ENCODE results near the gene GAMT. TPM values are rescaled to one million over a fixed set of nuclear protein-coding genes. Genes with fewer than 3 reads are reported as not detected.

GAMT gene
- total RNA-seq, 1 donor, result 23.3 TPM

GRCh38 chr19:1394252-1395193 lies 6.8 kb downstream of the GAMT start:
- H3K4me3 ChIP-seq (ENCODE audit: low read depth, low read length), result no peak overlapping the region
- TF ChIP-seq CTCF (IDR thresholded peaks at IDR 0.05; ENCODE audit: insufficient read depth, low read depth, low read length), result no peak
- no peak for DNase-seq (ENCODE audit: low read depth)

GRCh38 chr19:1393841-1394240 lies 7.5 kb downstream of the GAMT start:
- DNase-seq (ENCODE audit: low read depth), result no peak
- H3K4me3 ChIP-seq (ENCODE audit: low read depth, low read length), result no peak overlapping the region
- TF ChIP-seq CTCF (IDR thresholded peaks at IDR 0.05; ENCODE audit: insufficient read depth, low read depth, low read length), result no peak

DNA sequence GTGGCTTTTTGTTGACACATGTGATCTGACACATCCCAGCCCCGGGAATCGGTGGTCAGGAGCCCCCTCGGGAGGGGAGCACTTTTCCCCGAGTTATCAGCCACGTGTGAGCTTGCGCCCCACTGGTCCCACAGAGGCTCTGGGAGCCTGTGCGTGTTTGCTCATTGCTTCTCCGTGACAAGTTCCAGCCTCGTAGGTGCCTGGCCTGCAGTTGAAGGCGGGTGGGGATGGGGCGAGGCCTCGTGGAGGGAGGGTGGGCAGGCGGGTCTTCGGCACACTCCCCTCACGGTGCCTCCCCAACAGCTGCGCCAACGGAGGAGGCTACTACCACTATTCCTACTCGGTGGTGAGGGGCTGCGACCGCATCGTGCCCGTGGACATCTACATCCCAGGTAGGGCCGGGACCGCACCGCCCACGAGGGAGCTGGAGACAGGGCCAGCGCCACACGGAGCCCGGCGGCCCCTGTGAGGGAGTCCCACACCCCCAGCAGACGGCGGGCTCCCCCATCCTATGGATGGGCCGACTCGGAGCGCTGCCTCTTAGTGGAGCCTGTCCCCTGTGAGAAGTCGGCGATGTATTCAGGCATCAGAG lies 8.3 kb downstream of the GAMT start:
- DNase-seq (ENCODE audit: low read depth), result no peak
- no peak for TF ChIP-seq CTCF (IDR thresholded peaks at IDR 0.05; ENCODE audit: insufficient read depth, low read depth, low read length)

DNA sequence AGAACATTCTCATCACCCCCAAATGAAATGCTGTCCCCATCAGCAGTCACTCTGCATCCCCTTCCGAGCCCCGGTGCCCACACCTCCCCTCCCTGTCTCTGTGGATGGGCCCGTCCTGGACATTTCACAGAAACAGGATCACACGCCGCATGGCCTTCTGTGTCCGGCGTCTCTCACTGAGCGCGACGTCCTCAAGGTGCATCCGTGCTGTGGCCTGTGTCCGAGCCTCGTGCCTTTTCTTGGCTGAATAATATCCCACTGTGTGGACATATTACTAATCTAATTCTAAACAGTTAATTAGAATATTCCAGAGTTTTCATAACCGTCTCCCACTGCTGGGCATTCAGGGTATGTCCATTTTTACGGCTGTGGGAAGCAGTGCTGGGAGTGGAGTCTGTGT lies 8.9 kb downstream of the GAMT start:
- no peak for TF ChIP-seq CTCF (IDR thresholded peaks at IDR 0.05; ENCODE audit: insufficient read depth, low read depth, low read length)
- no peak overlapping the region for H3K4me3 ChIP-seq (ENCODE audit: low read depth, low read length)
- no peak for DNase-seq (ENCODE audit: low read depth)

More for the DNA sequence above, 8.3 kb downstream of the GAMT start:
- H3K4me3 ChIP-seq (ENCODE audit: low read depth, low read length), result no peak overlapping the region

GRCh38 chr19:1390890-1391423 lies 10.4 kb downstream of the GAMT start:
- no peak overlapping the region for H3K4me3 ChIP-seq (ENCODE audit: low read depth, low read length)
- no peak for DNase-seq (ENCODE audit: low read depth)
- TF ChIP-seq CTCF (IDR thresholded peaks at IDR 0.05; ENCODE audit: insufficient read depth, low read depth, low read length), result no peak

GRCh38 chr19:1389033-1389940 lies 12.1 kb downstream of the GAMT start:
- H3K4me3 ChIP-seq (ENCODE audit: low read depth, low read length), result no peak overlapping the region
- no peak for TF ChIP-seq CTCF (IDR thresholded peaks at IDR 0.05; ENCODE audit: insufficient read depth, low read depth, low read length)
- DNase-seq (ENCODE audit: low read depth), result no peak
